ENCODE data around the gene MFAP4. TPM values are rescaled to one million over a fixed set of nuclear protein-coding genes. Genes with fewer than 3 reads are reported as not detected.
"Not testable (repeated sequence)": the region's sequence is repeated elsewhere in the genome, so short reads cannot be mapped to it uniquely, and the experiment has no call there.

MFAP4 gene
- total RNA-seq, 1 experiment from 2014 or later: 79.6 TPM

GRCh38 chr17:19363460-19364035 is 23.4 kb downstream of the MFAP4 start:
- H3K27me3 ChIP-seq: no peaks in the 10 kb centered on the region
- no peaks in the 10 kb centered on the region for H3K36me3 ChIP-seq
- peak in 1 of 2 experiments; percentile 17 for DNase-seq
- H3K27ac ChIP-seq: no peak overlapping the region
- no peaks in the 10 kb centered on the region for H3K9me3 ChIP-seq (replicated peaks)
- H3K4me1 ChIP-seq: peaks cover 21% of the 10 kb centered on the region
- H3K4me3 ChIP-seq: no peak overlapping the region

- peaks cover 21% of the 10 kb centered on the region for H3K4me1 ChIP-seq
Observed at GRCh38 chr17:19363114-19363438, 23.9 kb downstream of the MFAP4 start.

GRCh38 chr17:19362277-19363113 is 24.5 kb downstream of the MFAP4 start, which contains the start of gene B9D1:
Gene B9D1 (minus strand): TSS chr17:19362723. CDS start chr17:19362569, 154 bp downstream.
- peak; percentile 97 to 100 for DNase-seq
- peak within 1 kb of the TSS; percentile 23; the same call in 1 of the 2 replicates for H3K27ac ChIP-seq

More at GRCh38 chr17:19363114-19363438, 23.9 kb downstream of the MFAP4 start:
- Histone ChIP-seq H3K27me3 (no peaks in the 10 kb centered on the region), H3K27ac (no peak overlapping the region), H3K36me3 (no peaks in the 10 kb centered on the region), H3K9me3 (replicated peaks) (no peaks in the 10 kb centered on the region), H3K4me3 (peak overlapping the region; percentile 67)
- DNase-seq: no peak

GRCh38 chr17:19361944-19362276 is 25.1 kb downstream of the MFAP4 start:
- no peak for DNase-seq
- H3K4me3 ChIP-seq: peak overlapping the region; percentile 67
- no peaks in the 10 kb centered on the region for H3K27me3 ChIP-seq
- H3K36me3 ChIP-seq: no peaks in the 10 kb centered on the region
- H3K4me1 ChIP-seq: peaks cover 21% of the 10 kb centered on the region
- no peaks in the 10 kb centered on the region for H3K9me3 ChIP-seq (replicated peaks)
- peak overlapping the region; percentile 23; the same call in 1 of the 2 replicates for H3K27ac ChIP-seq

More at GRCh38 chr17:19362277-19363113, 24.5 kb downstream of the MFAP4 start, which contains the start of gene B9D1:
- Histone ChIP-seq H3K27me3 (no peaks in the 10 kb centered on the region), H3K9me3 (replicated peaks) (no peaks in the 10 kb centered on the region), H3K4me1 (peaks cover 21% of the 10 kb centered on the region), H3K4me3 (peak within 1 kb of the TSS; percentile 67), H3K36me3 (no peaks in the 10 kb centered on the region)

GRCh38 chr17:19361326-19361725 is 25.7 kb downstream of the MFAP4 start:
- H3K27ac ChIP-seq: no peak overlapping the region
- peak; percentile 46 to 50 for DNase-seq
- H3K27me3 ChIP-seq: no peaks in the 10 kb centered on the region
- H3K36me3 ChIP-seq: no peaks in the 10 kb centered on the region
- H3K4me1 ChIP-seq: peaks cover 21% of the 10 kb centered on the region
- H3K4me3 ChIP-seq: no peak overlapping the region
- no peaks in the 10 kb centered on the region for H3K9me3 ChIP-seq (replicated peaks)

- Histone ChIP-seq H3K4me1 (peaks cover 21% of the 10 kb centered on the region), H3K27ac (no peak overlapping the region), H3K27me3 (no peaks in the 10 kb centered on the region), H3K4me3 (no peak overlapping the region), H3K9me3 (replicated peaks) (no peaks in the 10 kb centered on the region), H3K36me3 (no peaks in the 10 kb centered on the region)
- peak; percentile 15 to 38 for DNase-seq
Observed at GRCh38 chr17:19360772-19361171, 26.2 kb downstream of the MFAP4 start.

GRCh38 chr17:19359856-19360255 is 27.1 kb downstream of the MFAP4 start:
- Histone ChIP-seq H3K27ac (no peak overlapping the region), H3K36me3 (no peaks in the 10 kb centered on the region), H3K27me3 (no peaks in the 10 kb centered on the region), H3K4me1 (peaks cover 14% of the 10 kb centered on the region), H3K4me3 (no peak overlapping the region), H3K9me3 (replicated peaks) (no peaks in the 10 kb centered on the region)
- peak in 1 of 2 experiments; percentile 17 for DNase-seq

GRCh38 chr17:19359151-19359550 is 27.8 kb downstream of the MFAP4 start:
- no peak for DNase-seq
- H3K27ac ChIP-seq: no peak overlapping the region

GRCh38 chr17:19357761-19358160 is 29.2 kb downstream of the MFAP4 start:
- Histone ChIP-seq H3K9me3 (replicated peaks) (no peaks in the 10 kb centered on the region), H3K4me3 (no peak overlapping the region), H3K4me1 (peaks cover 14% of the 10 kb centered on the region), H3K27ac (no peak overlapping the region), H3K36me3 (no peaks in the 10 kb centered on the region), H3K27me3 (no peaks in the 10 kb centered on the region)
- DNase-seq: peak; percentile 44 to 57

More at GRCh38 chr17:19359151-19359550, 27.8 kb downstream of the MFAP4 start:
- Histone ChIP-seq H3K4me1 (peaks cover 16% of the 10 kb centered on the region), H3K4me3 (no peak overlapping the region), H3K27me3 (no peaks in the 10 kb centered on the region), H3K9me3 (replicated peaks) (no peaks in the 10 kb centered on the region), H3K36me3 (no peaks in the 10 kb centered on the region)

- Histone ChIP-seq H3K27me3 (no peaks in the 10 kb centered on the region), H3K9me3 (replicated peaks) (no peaks in the 10 kb centered on the region), H3K27ac (no peak overlapping the region), H3K36me3 (no peaks in the 10 kb centered on the region), H3K4me1 (peaks cover 14% of the 10 kb centered on the region), H3K4me3 (no peak overlapping the region)
- peak in 1 of 2 experiments; percentile 17 for DNase-seq
Observed at GRCh38 chr17:19357351-19357750, 29.6 kb downstream of the MFAP4 start.

GRCh38 chr17:19354748-19355147 is 32.2 kb downstream of the MFAP4 start:
- H3K4me1 ChIP-seq: peaks cover 14% of the 10 kb centered on the region
- H3K36me3 ChIP-seq: no peaks in the 10 kb centered on the region
- no peak for DNase-seq
- H3K4me3 ChIP-seq: no peak overlapping the region
- no peaks in the 10 kb centered on the region for H3K9me3 ChIP-seq (replicated peaks)
- no peaks in the 10 kb centered on the region for H3K27me3 ChIP-seq
- no peak overlapping the region for H3K27ac ChIP-seq

- not testable (repeated sequence) for H3K4me3 ChIP-seq; H3K27ac ChIP-seq; DNase-seq; H3K9me3 ChIP-seq (replicated peaks); H3K27me3 ChIP-seq; H3K36me3 ChIP-seq
- H3K4me1 ChIP-seq: peaks cover 14% of the 10 kb centered on the region
Observed at GRCh38 chr17:19353401-19353800, 33.6 kb downstream of the MFAP4 start.

- no peaks in the 10 kb centered on the region for H3K36me3 ChIP-seq
- peaks cover 21% of the 10 kb centered on the region for H3K4me1 ChIP-seq
- H3K4me3 ChIP-seq: no peak overlapping the region
- H3K27ac ChIP-seq: no peak overlapping the region
- H3K27me3 ChIP-seq: no peaks in the 10 kb centered on the region
- DNase-seq: no peak
- H3K9me3 ChIP-seq (replicated peaks): no peaks in the 10 kb centered on the region
Observed at GRCh38 chr17:19348806-19349205, 38.2 kb downstream of the MFAP4 start.

GRCh38 chr17:19348081-19348650 is 38.8 kb downstream of the MFAP4 start:
- no peaks in the 10 kb centered on the region for H3K36me3 ChIP-seq
- no peak overlapping the region for H3K27ac ChIP-seq
- H3K9me3 ChIP-seq (replicated peaks): no peaks in the 10 kb centered on the region
- peaks cover 18% of the 10 kb centered on the region for H3K4me1 ChIP-seq
- DNase-seq: peak in 1 of 2 experiments; percentile 9
- H3K4me3 ChIP-seq: no peak overlapping the region
- no peaks in the 10 kb centered on the region for H3K27me3 ChIP-seq

Measured in SJCRH30 (cell line).